Measurements from ENCODE around the gene GPR107. TPM values are rescaled to one million over a fixed set of nuclear protein-coding genes. Genes with fewer than 3 reads are reported as not detected.

Gene GPR107
- polyA plus RNA-seq, 3 donors: 6.0 to 22.6 (median 6.0) TPM

- H3K27ac ChIP-seq (ENCODE audit: low read depth in 1 of 2, low read length in 2 of 2): peak overlapping the region; percentile 85 to 90
- peaks cover 63% of the 10 kb centered on the region for H3K4me1 Mint-ChIP-seq
- H3K27me3 ChIP-seq (ENCODE audit: control insufficient read depth in 2 of 2, insufficient read depth in 2 of 2, low read length in 2 of 2): no peaks in the 10 kb centered on the region
- under 1% methylated on average over 66 of the region's 68 CpGs for WGBS (ENCODE audit: insufficient coverage)
- intact Hi-C loops (cut with micrococcal nuclease): loop anchor here (5.0 to 10.0 kb wide), 3 partner anchors 78 to 155 kb away; no protein-coding TSS in a partner anchor
- no peaks in the 10 kb centered on the region for H3K9me3 ChIP-seq (replicated peaks in 1 of 2; ENCODE audit: control insufficient read depth in 1 of 2, insufficient read depth in 1 of 2, low read length in 2 of 2)
- H3K27me3 Mint-ChIP-seq (ENCODE audit: low read depth in 3 of 3): no peaks in the 10 kb centered on the region
- no peaks in the 10 kb centered on the region for H3K36me3 Mint-ChIP-seq
- TF ChIP-seq, protein P1, sequence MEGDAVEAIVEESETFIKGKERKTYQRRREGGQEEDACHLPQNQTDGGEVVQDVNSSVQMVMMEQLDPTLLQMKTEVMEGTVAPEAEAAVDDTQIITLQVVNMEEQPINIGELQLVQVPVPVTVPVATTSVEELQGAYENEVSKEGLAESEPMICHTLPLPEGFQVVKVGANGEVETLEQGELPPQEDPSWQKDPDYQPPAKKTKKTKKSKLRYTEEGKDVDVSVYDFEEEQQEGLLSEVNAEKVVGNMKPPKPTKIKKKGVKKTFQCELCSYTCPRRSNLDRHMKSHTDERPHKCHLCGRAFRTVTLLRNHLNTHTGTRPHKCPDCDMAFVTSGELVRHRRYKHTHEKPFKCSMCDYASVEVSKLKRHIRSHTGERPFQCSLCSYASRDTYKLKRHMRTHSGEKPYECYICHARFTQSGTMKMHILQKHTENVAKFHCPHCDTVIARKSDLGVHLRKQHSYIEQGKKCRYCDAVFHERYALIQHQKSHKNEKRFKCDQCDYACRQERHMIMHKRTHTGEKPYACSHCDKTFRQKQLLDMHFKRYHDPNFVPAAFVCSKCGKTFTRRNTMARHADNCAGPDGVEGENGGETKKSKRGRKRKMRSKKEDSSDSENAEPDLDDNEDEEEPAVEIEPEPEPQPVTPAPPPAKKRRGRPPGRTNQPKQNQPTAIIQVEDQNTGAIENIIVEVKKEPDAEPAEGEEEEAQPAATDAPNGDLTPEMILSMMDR (IDR thresholded peaks at IDR 0.05): no peak
- H3K4me3 ChIP-seq (replicated peaks in 1 of 3; ENCODE audit: low read depth in 2 of 3, low read length in 3 of 3): peak overlapping the region; percentile 92 to 97 (median 96)
- peak overlapping the region; percentile 93 for H2AFZ ChIP-seq (ENCODE audit: insufficient read depth, low read depth, low read length, poor library complexity, severe bottlenecking)
- H3K9ac ChIP-seq (ENCODE audit: insufficient read depth, low read length, poor library complexity, severe bottlenecking): peak overlapping the region; percentile 97
- H3K4me2 ChIP-seq (replicated peaks; ENCODE audit: extremely low read depth, low read length, poor library complexity, severe bottlenecking): peak overlapping the region; percentile 92
- peaks cover 0 to 2% (median 0%) of the 10 kb centered on the region in 7 donors for H3K9me3 Mint-ChIP-seq
- H3K4me3 Mint-ChIP-seq: peak overlapping the region; percentile 100
- DNase-seq: peak in 1 of 3 donors; percentile 20
- peaks cover 50% of the 10 kb centered on the region for H4K20me1 ChIP-seq (ENCODE audit: insufficient read depth, low read length)
- peaks cover 75% of the 10 kb centered on the region for H3K79me2 ChIP-seq (ENCODE audit: insufficient read depth, low read length)
- peaks cover 68 to 83% of the 10 kb centered on the region in 2 donors for H3K4me1 ChIP-seq (ENCODE audit: control insufficient read depth in 1 of 2, insufficient read depth in 2 of 2, low read length in 2 of 2)
- H3K36me3 ChIP-seq (replicated peaks in 1 of 2; ENCODE audit: control insufficient read depth in 1 of 2, insufficient read depth in 2 of 2, low read length in 2 of 2): no peaks in the 10 kb centered on the region
- H3K27ac Mint-ChIP-seq: peak overlapping the region; percentile 91 to 100 (median 96)
Measured at GRCh38 chr9:130042406-130042884, 11.3 kb upstream of the GPR107 start.

DNA sequence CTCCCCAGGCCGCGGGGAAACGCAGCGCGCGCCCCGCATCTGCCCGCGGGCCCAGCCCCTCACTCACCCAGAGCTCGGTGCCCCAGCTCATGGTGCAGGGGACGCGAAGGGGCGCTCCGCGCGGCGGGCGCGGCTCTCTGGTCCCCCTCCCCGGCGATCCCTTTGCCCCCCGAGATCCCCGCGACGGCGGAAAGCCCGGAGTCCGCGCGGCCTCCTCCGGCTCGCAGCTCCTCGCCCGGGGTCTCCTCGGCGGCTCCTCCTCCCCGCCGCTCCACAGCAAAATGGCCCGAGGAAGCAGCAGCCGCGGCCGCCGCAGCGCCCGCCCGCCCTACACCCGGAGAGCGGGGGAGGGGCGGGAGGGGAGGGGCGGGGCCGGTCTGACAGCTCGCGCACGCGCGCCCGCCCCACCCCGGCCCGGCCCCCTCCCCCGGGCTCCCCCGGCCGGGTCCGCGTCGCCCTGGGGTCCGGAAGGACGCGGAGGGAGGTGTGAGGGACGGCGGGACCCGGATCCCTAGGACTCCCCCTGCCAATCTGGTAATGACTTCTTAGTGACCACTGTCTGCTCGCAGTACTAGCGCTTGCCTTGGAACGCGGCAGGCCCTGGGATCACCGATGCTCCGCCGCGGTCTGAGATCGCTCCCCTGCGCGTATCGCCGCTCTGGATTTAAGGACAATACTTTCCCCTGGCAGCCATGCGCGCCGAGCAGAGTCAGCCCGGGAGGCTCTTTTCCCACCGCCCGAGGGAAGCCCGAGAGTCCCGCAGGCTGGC is 10.6 kb upstream of the GPR107 start, which contains the start of gene FNBP1:
TSS of gene FNBP1 (minus strand) at position 305 of the 769 bp plus-strand sequence. CDS start at position 91, 214 bp downstream.
- TF ChIP-seq, protein P1 (IDR thresholded peaks at IDR 0.05): no peak
- DNase-seq: peak; percentile 68 to 76 (median 71)
- Histone ChIP-seq H3K36me3 (replicated peaks in 1 of 2; ENCODE audit: control insufficient read depth in 1 of 2, insufficient read depth in 2 of 2, low read length in 2 of 2) (no peaks in the 10 kb centered on the region), H3K4me2 (replicated peaks; ENCODE audit: extremely low read depth, low read length, poor library complexity, severe bottlenecking) (peak within 1 kb of the TSS; percentile 92), H3K27ac (ENCODE audit: low read depth in 1 of 2, low read length in 2 of 2) (peak within 1 kb of the TSS; percentile 85 to 90), H3K79me2 (ENCODE audit: insufficient read depth, low read length) (peaks cover 73% of the 10 kb centered on the region), H3K4me1 (ENCODE audit: control insufficient read depth in 1 of 2, insufficient read depth in 2 of 2, low read length in 2 of 2) (peaks cover 64 to 76% of the 10 kb centered on the region in 2 donors), H3K9ac (ENCODE audit: insufficient read depth, low read length, poor library complexity, severe bottlenecking) (peak within 1 kb of the TSS; percentile 97), H4K20me1 (ENCODE audit: insufficient read depth, low read length) (peaks cover 43% of the 10 kb centered on the region), H3K9me3 (replicated peaks in 1 of 2; ENCODE audit: control insufficient read depth in 1 of 2, insufficient read depth in 1 of 2, low read length in 2 of 2) (no peaks in the 10 kb centered on the region), H3K4me3 (replicated peaks in 1 of 3; ENCODE audit: low read depth in 2 of 3, low read length in 3 of 3) (peak within 1 kb of the TSS; percentile 92 to 97 (median 96)), H3K27me3 (ENCODE audit: control insufficient read depth in 2 of 2, insufficient read depth in 2 of 2, low read length in 2 of 2) (no peaks in the 10 kb centered on the region), H2AFZ (ENCODE audit: insufficient read depth, low read depth, low read length, poor library complexity, severe bottlenecking) (peak within 1 kb of the TSS; percentile 93)
- intact Hi-C loops (cut with micrococcal nuclease): loop anchor here (5.0 to 10.0 kb wide), 3 partner anchors 78 to 156 kb away; no protein-coding TSS in a partner anchor
- no peaks in the 10 kb centered on the region for H3K36me3 Mint-ChIP-seq
- peak within 1 kb of the TSS; percentile 100 for H3K4me3 Mint-ChIP-seq
- H3K27me3 Mint-ChIP-seq (ENCODE audit: low read depth in 3 of 3): no peaks in the 10 kb centered on the region
- H3K9me3 Mint-ChIP-seq: peaks cover 0 to 2% (median 0%) of the 10 kb centered on the region in 7 donors
- H3K4me1 Mint-ChIP-seq: peaks cover 57% of the 10 kb centered on the region
- peak within 1 kb of the TSS; percentile 94 to 100 (median 96) for H3K27ac Mint-ChIP-seq
- under 1% methylated on average over 76 of the region's 92 CpGs for WGBS (ENCODE audit: insufficient coverage)
